ENCODE measurements around the gene STXBP6.

DNA sequence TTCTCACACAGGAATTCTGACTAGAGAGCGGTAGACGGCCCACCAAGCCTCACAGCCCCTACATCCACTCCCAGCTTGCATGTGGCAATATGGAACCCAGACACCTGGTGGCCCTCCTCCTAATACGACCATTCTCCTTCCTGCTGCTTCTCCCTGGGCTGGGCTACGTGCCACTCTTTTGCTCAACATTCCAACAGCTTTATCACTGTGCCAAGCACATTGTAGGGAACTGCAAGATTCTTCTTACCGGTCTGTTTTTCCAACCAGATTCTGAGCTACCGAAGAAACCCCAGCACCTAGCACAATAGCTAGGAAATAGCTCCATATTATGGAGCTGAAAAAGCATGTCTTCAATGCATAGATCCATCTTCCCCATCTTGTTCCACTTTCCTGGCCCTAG is 58.1 kb downstream of the STXBP6 start:
- no peak for TF ChIP-seq POLR2A (IDR thresholded peaks at IDR 0.05)
- TF ChIP-seq, protein P1, sequence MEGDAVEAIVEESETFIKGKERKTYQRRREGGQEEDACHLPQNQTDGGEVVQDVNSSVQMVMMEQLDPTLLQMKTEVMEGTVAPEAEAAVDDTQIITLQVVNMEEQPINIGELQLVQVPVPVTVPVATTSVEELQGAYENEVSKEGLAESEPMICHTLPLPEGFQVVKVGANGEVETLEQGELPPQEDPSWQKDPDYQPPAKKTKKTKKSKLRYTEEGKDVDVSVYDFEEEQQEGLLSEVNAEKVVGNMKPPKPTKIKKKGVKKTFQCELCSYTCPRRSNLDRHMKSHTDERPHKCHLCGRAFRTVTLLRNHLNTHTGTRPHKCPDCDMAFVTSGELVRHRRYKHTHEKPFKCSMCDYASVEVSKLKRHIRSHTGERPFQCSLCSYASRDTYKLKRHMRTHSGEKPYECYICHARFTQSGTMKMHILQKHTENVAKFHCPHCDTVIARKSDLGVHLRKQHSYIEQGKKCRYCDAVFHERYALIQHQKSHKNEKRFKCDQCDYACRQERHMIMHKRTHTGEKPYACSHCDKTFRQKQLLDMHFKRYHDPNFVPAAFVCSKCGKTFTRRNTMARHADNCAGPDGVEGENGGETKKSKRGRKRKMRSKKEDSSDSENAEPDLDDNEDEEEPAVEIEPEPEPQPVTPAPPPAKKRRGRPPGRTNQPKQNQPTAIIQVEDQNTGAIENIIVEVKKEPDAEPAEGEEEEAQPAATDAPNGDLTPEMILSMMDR (IDR thresholded peaks at IDR 0.05), result no peak
